Activated naive CD8-positive, alpha-beta T cell treated with anti-CD3 and anti-CD28 coated beads, Interleukin-2, amount 10 ng/mL, durations not matched to agents 7 days and 5 days (primary cell): ENCODE results near the gene SLC35F3. TPM values are rescaled to one million over a fixed set of nuclear protein-coding genes. Genes with fewer than 3 reads are reported as not detected.
"Not testable (repeated sequence)": the region's sequence is repeated elsewhere in the genome, so short reads cannot be mapped to it uniquely, and the experiment has no call there.

ENCODE experiments used
- ATAC-seq: fragments of 150-1000 bp; cut with Tn5 transposase; one replicate; pipeline ENCODE4 v1.10.0; 2021; ENCODE audit warnings: low read depth, moderate library complexity
- POLR2A ChIA-PET: fragments of 350-600 bp; sonication (Branson Sonifier 250); formaldehyde crosslinking; loops from one replicate; lab custom pipeline; 2021; ENCODE audit warnings: antibody characterized with exemption; lab: Charles Lee
- DNase-seq: peaks from one replicate; pipeline ENCODE4 v3.0.0; 2021
- H3K27ac Mint-ChIP-seq: one replicate; pipeline ENCODE4 v1.8.0; 2022; ENCODE audit warnings: mild to moderate bottlenecking, mixed read lengths
- H3K27me3 Mint-ChIP-seq: one replicate; pipeline ENCODE4 v1.8.0; 2022; ENCODE audit warnings: mild to moderate bottlenecking, moderate library complexity, mixed read lengths
- H3K36me3 Mint-ChIP-seq: one replicate; pipeline ENCODE4 v1.8.0; 2021; ENCODE audit warnings: mild to moderate bottlenecking, mixed read lengths
- H3K4me1 Mint-ChIP-seq: one replicate; pipeline ENCODE4 v1.8.0; 2021; ENCODE audit warnings: mixed read lengths
- H3K4me3 Mint-ChIP-seq: one replicate; pipeline ENCODE4 v1.8.0; 2022; ENCODE audit warnings: mild to moderate bottlenecking, moderate library complexity, mixed read lengths
- H3K9me3 Mint-ChIP-seq: one replicate; pipeline ENCODE4 v1.8.0; 2021; ENCODE audit warnings: mixed read lengths
- total RNA-seq, 2 experiments: library from RNA; stranded (reverse); gene quantifications; one replicate each; pipeline ENCODE4 v1.2.3, GENCODE V29; 2021

SLC35F3 gene
- total RNA-seq, 2 experiments from 2014 or later = 33.8 to 36.4 TPM

- POLR2A ChIA-PET = interaction anchor here (0.5 to 1.6 kb wide), 3 partner anchors 51 to 210 kb away, joined by 3 to 4 read pairs (median 3); no protein-coding TSS in a partner anchor
- H3K9me3 Mint-ChIP-seq = peaks cover 10% of the 10 kb centered on the region
- H3K27me3 Mint-ChIP-seq = peaks cover 6% of the 10 kb centered on the region
- H3K4me1 Mint-ChIP-seq = peaks cover 44% of the 10 kb centered on the region
- peaks cover 30% of the 10 kb centered on the region for H3K36me3 Mint-ChIP-seq
- peak overlapping the region; percentile 39 for H3K4me3 Mint-ChIP-seq
- H3K27ac Mint-ChIP-seq = peak overlapping the region; percentile 68
- ATAC-seq (no peak), DNase-seq (no peak)
Measured at GRCh38 chr1:234164098-234164709, 259.7 kb downstream of the SLC35F3 start.

DNA sequence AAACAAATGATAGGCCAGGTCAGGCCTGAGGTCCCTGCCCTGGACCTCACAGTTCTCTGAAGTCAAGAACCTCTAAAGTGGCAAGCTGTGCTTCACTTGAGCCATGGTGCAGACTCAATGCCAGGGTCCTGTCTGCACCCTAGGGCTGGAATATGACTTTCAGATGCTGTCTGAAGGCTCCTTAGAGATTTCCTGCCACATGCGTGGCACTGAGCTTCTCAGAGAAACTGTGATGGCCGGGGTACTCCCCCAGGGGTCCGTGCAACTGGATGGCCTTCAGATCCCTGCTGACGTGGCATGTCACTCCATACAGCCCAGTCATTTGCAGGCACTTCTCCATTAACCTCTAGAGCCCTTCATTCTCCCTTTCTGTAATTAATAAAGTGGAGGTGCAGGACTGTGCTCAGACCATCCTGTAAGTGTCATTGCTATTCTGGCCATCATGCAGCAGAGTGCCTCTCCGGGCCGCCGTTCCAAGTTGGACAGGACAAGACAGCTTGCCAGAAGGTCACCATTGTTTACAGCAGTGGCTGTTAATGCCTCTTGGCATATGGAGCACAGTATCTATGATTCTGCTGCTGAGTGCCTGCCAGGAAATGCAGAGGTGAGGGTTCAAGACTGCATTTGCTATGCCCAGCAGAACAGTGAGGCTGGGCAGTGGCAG is 263.7 kb downstream of the SLC35F3 start:
- no peak for ATAC-seq
- H3K27ac Mint-ChIP-seq = peak overlapping the region; percentile 93
- no peak for DNase-seq
- H3K9me3 Mint-ChIP-seq = peaks cover 6% of the 10 kb centered on the region
- H3K36me3 Mint-ChIP-seq = peaks cover 39% of the 10 kb centered on the region
- H3K27me3 Mint-ChIP-seq = peaks cover 2% of the 10 kb centered on the region
- no peak overlapping the region for H3K4me3 Mint-ChIP-seq
- POLR2A ChIA-PET = no interaction called here
- H3K4me1 Mint-ChIP-seq = peaks cover 72% of the 10 kb centered on the region

DNA sequence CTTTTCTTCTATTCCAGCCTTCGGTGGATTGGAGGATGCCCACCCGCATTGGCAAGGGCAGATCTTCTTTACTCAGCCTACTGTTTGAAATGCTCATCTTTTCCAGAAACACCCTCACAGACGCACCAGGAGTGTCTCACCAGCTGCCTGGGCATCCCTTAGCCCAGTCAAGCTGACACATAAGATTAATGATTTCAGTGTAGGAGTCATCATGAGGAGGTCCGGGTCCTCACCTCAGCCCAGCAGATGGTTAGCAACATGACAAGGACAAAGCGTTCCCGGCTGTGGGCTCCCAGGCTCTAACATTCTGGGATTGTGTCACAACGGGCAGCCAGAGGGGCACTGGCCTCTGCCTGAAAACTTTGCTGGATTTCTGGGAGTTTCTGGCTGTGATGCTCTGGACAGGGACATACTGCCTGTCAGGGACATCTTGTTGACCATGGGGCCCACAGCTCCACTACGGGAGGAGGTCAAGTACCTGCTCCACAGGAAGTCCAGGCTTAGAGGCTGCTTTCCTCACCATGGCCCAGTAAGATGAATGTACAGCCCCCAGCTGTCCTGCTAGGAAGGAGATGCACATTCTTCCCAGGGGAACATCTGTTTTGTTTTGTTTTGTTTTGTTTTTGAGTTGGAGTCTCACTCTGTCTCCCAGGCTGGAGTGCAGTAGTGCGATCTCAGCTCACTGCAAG is 264.8 kb downstream of the SLC35F3 start:
- Mint-ChIP-seq H3K4me3 (peak overlapping the region; percentile 35), H3K27me3 (no peaks in the 10 kb centered on the region), H3K4me1 (peaks cover 68% of the 10 kb centered on the region), H3K9me3 (peaks cover 6% of the 10 kb centered on the region), H3K36me3 (peaks cover 40% of the 10 kb centered on the region), H3K27ac (peak overlapping the region; percentile 93)
- POLR2A ChIA-PET = interaction anchor here (1.3 to 2.4 kb wide), 2 partner anchors 45 to 48 kb away, joined by 3 to 23 read pairs; no protein-coding TSS in a partner anchor
- ATAC-seq = no peak
- no peak for DNase-seq

DNA sequence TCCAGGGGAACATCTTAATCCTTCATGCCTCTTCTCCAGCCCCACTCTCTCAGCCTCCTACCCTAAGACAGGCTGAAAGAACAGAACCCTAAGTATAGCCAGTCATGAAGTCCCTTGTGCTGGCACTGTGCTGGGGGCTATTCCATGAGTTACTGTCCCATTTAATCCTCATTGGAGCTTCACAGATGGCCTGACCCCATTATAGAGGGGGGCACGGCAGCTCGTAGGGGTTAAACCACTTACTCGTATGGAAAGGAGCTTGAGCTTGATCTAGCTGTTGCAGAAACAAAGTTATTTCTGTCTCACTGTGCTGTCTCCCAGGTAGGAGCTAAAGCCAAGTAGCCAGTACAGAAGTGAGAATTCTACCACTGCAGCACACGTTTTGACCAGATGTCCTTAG is 265.6 kb downstream of the SLC35F3 start:
- Mint-ChIP-seq H3K4me1 (peaks cover 63% of the 10 kb centered on the region), H3K4me3 (peak overlapping the region; percentile 69), H3K27ac (peak overlapping the region; percentile 93), H3K9me3 (peaks cover 5% of the 10 kb centered on the region), H3K36me3 (peaks cover 46% of the 10 kb centered on the region), H3K27me3 (no peaks in the 10 kb centered on the region)
- POLR2A ChIA-PET = interaction anchor here (0.9 to 2.4 kb wide), 5 partner anchors 8 to 48 kb away, joined by 3 to 23 read pairs (median 3); no protein-coding TSS in a partner anchor
- DNase-seq = no peak
- peak; percentile 2 for ATAC-seq

GRCh38 chr1:234170622-234171021 is 266.1 kb downstream of the SLC35F3 start:
- Mint-ChIP-seq H3K27ac (peak overlapping the region; percentile 93), H3K4me1 (peaks cover 62% of the 10 kb centered on the region), H3K9me3 (peaks cover 5% of the 10 kb centered on the region), H3K36me3 (peaks cover 47% of the 10 kb centered on the region), H3K4me3 (peak overlapping the region; percentile 69), H3K27me3 (no peaks in the 10 kb centered on the region)
- POLR2A ChIA-PET = interaction anchor here (0.7 to 2.4 kb wide), 9 partner anchors 8 to 139 kb away, joined by 3 to 23 read pairs (median 3); no protein-coding TSS in a partner anchor
- peak; percentile 69 for DNase-seq
- ATAC-seq = peak; percentile 81

GRCh38 chr1:234173968-234174367 is 269.5 kb downstream of the SLC35F3 start:
- H3K27ac Mint-ChIP-seq = no peak overlapping the region
- ATAC-seq (no peak), DNase-seq (no peak)
- H3K27me3 Mint-ChIP-seq = peaks cover 14% of the 10 kb centered on the region
- H3K4me3 Mint-ChIP-seq = no peak overlapping the region
- H3K9me3 Mint-ChIP-seq = peaks cover 22% of the 10 kb centered on the region
- peaks cover 47% of the 10 kb centered on the region for H3K4me1 Mint-ChIP-seq
- peaks cover 53% of the 10 kb centered on the region for H3K36me3 Mint-ChIP-seq
- POLR2A ChIA-PET = no interaction called here

- Mint-ChIP-seq H3K27me3 (peaks cover 25% of the 10 kb centered on the region), H3K36me3 (peaks cover 44% of the 10 kb centered on the region), H3K27ac (no peak overlapping the region), H3K4me3 (no peak overlapping the region), H3K4me1 (peaks cover 38% of the 10 kb centered on the region), H3K9me3 (peaks cover 23% of the 10 kb centered on the region)
- no peak for ATAC-seq
- POLR2A ChIA-PET = interaction anchor here (0.7 kb wide), 1 partner anchor 751 kb away, joined by 4 read pairs; no protein-coding TSS in a partner anchor
- no peak for DNase-seq
Measured at GRCh38 chr1:234175363-234175762, 270.9 kb downstream of the SLC35F3 start.

- H3K4me1 Mint-ChIP-seq = peaks cover 32% of the 10 kb centered on the region
- H3K27me3 Mint-ChIP-seq = peaks cover 30% of the 10 kb centered on the region
- peak overlapping the region; percentile 27 for H3K27ac Mint-ChIP-seq
- peaks cover 23% of the 10 kb centered on the region for H3K9me3 Mint-ChIP-seq
- ATAC-seq (no peak), DNase-seq (no peak)
- H3K36me3 Mint-ChIP-seq = peaks cover 42% of the 10 kb centered on the region
- POLR2A ChIA-PET = no interaction called here
- H3K4me3 Mint-ChIP-seq = no peak overlapping the region
Measured at GRCh38 chr1:234176000-234176399, 271.5 kb downstream of the SLC35F3 start.

GRCh38 chr1:234176847-234177246 is 272.4 kb downstream of the SLC35F3 start:
- POLR2A ChIA-PET, H3K27ac Mint-ChIP-seq, H3K4me3 Mint-ChIP-seq, ATAC-seq, DNase-seq: not testable (repeated sequence)
- Mint-ChIP-seq H3K4me1 (peaks cover 24% of the 10 kb centered on the region), H3K36me3 (peaks cover 42% of the 10 kb centered on the region), H3K27me3 (peaks cover 39% of the 10 kb centered on the region), H3K9me3 (peaks cover 27% of the 10 kb centered on the region)

- POLR2A ChIA-PET = no interaction called here
- Mint-ChIP-seq H3K27ac (no peak overlapping the region), H3K27me3 (peaks cover 57% of the 10 kb centered on the region), H3K9me3 (peaks cover 14% of the 10 kb centered on the region), H3K4me3 (no peak overlapping the region), H3K4me1 (peaks cover 4% of the 10 kb centered on the region), H3K36me3 (peaks cover 10% of the 10 kb centered on the region)
- no peak for ATAC-seq
- DNase-seq = no peak
Measured at GRCh38 chr1:234185438-234185837, 281.0 kb downstream of the SLC35F3 start.

DNA sequence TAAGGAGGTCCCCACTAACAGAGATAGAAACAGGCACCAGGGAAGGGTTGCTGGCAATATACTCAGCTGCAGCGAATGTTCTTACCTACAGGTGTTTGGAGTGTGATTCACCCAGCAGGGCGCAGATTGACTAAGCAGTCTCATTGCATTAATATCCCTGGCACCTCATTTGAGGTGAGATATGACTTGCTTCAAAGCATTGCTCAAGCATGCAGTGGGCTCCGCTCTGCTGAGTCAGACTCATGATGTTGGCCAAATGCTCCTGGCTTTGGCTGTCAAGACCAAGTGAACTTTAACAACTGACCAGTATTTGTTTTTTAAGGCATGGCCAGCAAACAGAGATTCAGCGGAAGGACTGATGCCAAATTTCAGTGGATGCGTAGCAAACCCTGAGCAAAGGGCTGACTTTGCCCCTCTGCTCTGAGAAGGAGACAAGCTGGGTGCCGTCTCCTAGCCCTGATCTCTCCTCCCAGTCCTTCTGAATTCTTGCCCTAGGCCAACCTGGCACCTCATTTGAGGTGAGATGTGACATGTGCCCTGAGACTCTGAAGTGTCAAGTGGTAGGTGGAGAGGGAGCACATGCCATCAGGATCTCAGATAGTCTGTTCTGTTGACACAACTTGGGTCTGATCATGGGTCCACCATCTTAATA is 281.7 kb downstream of the SLC35F3 start:
- Mint-ChIP-seq H3K36me3 (peaks cover 12% of the 10 kb centered on the region), H3K4me1 (peaks cover 4% of the 10 kb centered on the region), H3K27ac (no peak overlapping the region), H3K9me3 (peaks cover 19% of the 10 kb centered on the region), H3K4me3 (no peak overlapping the region), H3K27me3 (peaks cover 58% of the 10 kb centered on the region)
- ATAC-seq (no peak), DNase-seq (no peak)
- POLR2A ChIA-PET = no interaction called here

GRCh38 chr1:234188454-234188792 is 283.9 kb downstream of the SLC35F3 start:
- POLR2A ChIA-PET = interaction anchor here (0.9 kb wide), 1 partner anchor 18 kb away, joined by 3 read pairs; no protein-coding TSS in a partner anchor
- Mint-ChIP-seq H3K36me3 (peaks cover 17% of the 10 kb centered on the region), H3K4me1 (peaks cover 4% of the 10 kb centered on the region), H3K27ac (peak overlapping the region; percentile 66), H3K27me3 (peaks cover 63% of the 10 kb centered on the region), H3K9me3 (peaks cover 20% of the 10 kb centered on the region), H3K4me3 (no peak overlapping the region)
- DNase-seq (peak; percentile 52), ATAC-seq (no peak)

GRCh38 chr1:234197839-234198238 is 293.4 kb downstream of the SLC35F3 start:
- Mint-ChIP-seq H3K27ac (no peak overlapping the region), H3K36me3 (peaks cover 1% of the 10 kb centered on the region), H3K27me3 (peaks cover 57% of the 10 kb centered on the region), H3K4me1 (no peaks in the 10 kb centered on the region), H3K4me3 (no peak overlapping the region), H3K9me3 (peaks cover 2% of the 10 kb centered on the region)
- POLR2A ChIA-PET = no interaction called here
- DNase-seq (no peak), ATAC-seq (no peak)
